HCT116 (cell line): ENCODE measurements around the gene PRKAA1. TPM values are rescaled to one million over a fixed set of nuclear protein-coding genes. Genes with fewer than 3 reads are reported as not detected.
A peak's percentile ranks its signal among the peaks of the same experiment; 100 is the strongest.

Source experiments
- ATAC-seq: fragments of 200-7000 bp; cut with Tn5 transposase; 2 replicates; pipeline ENCODE4 v1.9.1; 2020; ENCODE audit warnings: mild to moderate bottlenecking, moderate library complexity
- BruUV-seq: library from RNA; stranded (reverse); fragments of 400-500 nt; replicated peaks from 2 replicates; lab custom pipeline; 2021; lab: Mats Ljungman, UMichigan
- CTCF ChIA-PET: fragments of 300-600 bp; sonication (Branson Sonifier 250); formaldehyde crosslinking; loops from one replicate; lab custom pipeline; 2021; ENCODE audit warnings: antibody characterized with exemption; lab: Charles Lee
- POLR2A ChIA-PET: fragments of 300-600, 350-600 bp; sonication (Branson Sonifier 250); formaldehyde crosslinking; loops from one replicate; lab custom pipeline; 2021; ENCODE audit warnings: antibody characterized with exemption; lab: Charles Lee
- RAD21 ChIA-PET, 2 experiments: fragments of 300-600 bp; sonication (Branson Sonifier 250); formaldehyde crosslinking; loops; one replicate each; lab custom pipeline; 2023; ENCODE audit warnings: low total read pairs in 2 of 2; ENCODE audit not compliant: uncharacterized antibody in 2 of 2, unreplicated experiment in 2 of 2, low non-redundant PET in 1 of 2; lab: Charles Lee
- DNase-seq: peaks from one replicate; pipeline ENCODE4 v3.0.0-alpha.2; 2010; ENCODE audit warnings: low read depth, low spot score
- H2AFZ ChIP-seq: fragments of 200-600 bp; shearing (Covaris generic), sonication (generic); 2 replicates; pipeline ENCODE4 v1.6.1; 2017; ENCODE audit warnings: low read depth, mixed run types, mixed read lengths, antibody characterized with exemption, low read length; ENCODE audit not compliant: poor library complexity, severe bottlenecking
- H3K27ac ChIP-seq: 2 replicates; pipeline ENCODE4 v1.5.1; 2012; ENCODE audit warnings: low read depth, low read length
- H3K27me3 ChIP-seq: fragments of 200-600 bp; sonication (generic); 2 replicates; pipeline ENCODE4 v1.6.1; 2016; ENCODE audit warnings: mixed run types, low read length, mixed read lengths; ENCODE audit not compliant: insufficient read depth
- H3K36me3 ChIP-seq, 2 experiments: fragments of 200-500 bp in 1 of 2; fragments of 200-600 bp in 1 of 2; sonication (Bioruptor generic) in 1 of 2; sonication (generic) in 1 of 2; 2 replicates each; pipeline versions ENCODE4 v1.5.1 to v1.6.1; 2014 to 2016; ENCODE audit warnings: low read length in 2 of 2, inconsistent platforms in 1 of 2, mixed read lengths in 1 of 2, mixed run types in 1 of 2; ENCODE audit not compliant: insufficient read depth in 2 of 2, control insufficient read depth in 1 of 2
- H3K4me1 ChIP-seq, 2 experiments: fragments of 200-600 bp in 1 of 2; sonication (generic) in 1 of 2; 2 replicates each; pipeline versions ENCODE4 v1.5.1 to v1.6.1; 2012 to 2017; ENCODE audit warnings: low read length in 2 of 2, inconsistent platforms in 1 of 2, mild to moderate bottlenecking in 1 of 2, mixed read lengths in 1 of 2, mixed run types in 1 of 2, moderate library complexity in 1 of 2; ENCODE audit not compliant: insufficient read depth in 2 of 2, control insufficient read depth in 1 of 2
- H3K4me2 ChIP-seq: fragments of 200-600 bp; sonication (generic); 2 replicates; pipeline ENCODE4 v1.6.1; 2017; ENCODE audit warnings: mixed run types, low read length, mixed read lengths
- H3K4me3 ChIP-seq, 2 experiments: fragments of 200-600 bp in 1 of 2; sonication (generic) in 1 of 2; replicated peaks in 1 of 2; 2 replicates each; pipeline ENCODE4 v1.5.1; 2011 to 2016; ENCODE audit warnings: low read length in 2 of 2, control low read depth in 1 of 2, low read depth in 1 of 2, mild to moderate bottlenecking in 1 of 2, mixed read lengths in 1 of 2, mixed run types in 1 of 2
- H3K79me2 ChIP-seq: fragments of 200-600 bp; sonication (generic); 2 replicates; pipeline ENCODE4 v1.6.1; 2017; ENCODE audit warnings: mild to moderate bottlenecking, mixed run types, low read length, moderate library complexity, mixed read lengths; ENCODE audit not compliant: insufficient read depth
- H3K9ac ChIP-seq: fragments of 200-600 bp; sonication (generic); 2 replicates; pipeline ENCODE4 v1.6.1; 2016; ENCODE audit warnings: low read length, mixed read lengths
- H3K9me2 ChIP-seq: fragments of 200-600 bp; sonication (generic), shearing (Covaris generic); 2 replicates; pipeline ENCODE4 v1.6.1; 2017; ENCODE audit warnings: mixed run types, mild to moderate bottlenecking, moderate library complexity; ENCODE audit not compliant: insufficient read depth
- H3K9me3 ChIP-seq, 2 experiments: fragments of 200-500 bp in 1 of 2; fragments of 200-600 bp in 1 of 2; sonication (Bioruptor generic) in 1 of 2; sonication (generic) in 1 of 2; 2 replicates each; pipeline ENCODE4 v1.6.1; 2014 to 2017; ENCODE audit warnings: low read length in 2 of 2, mixed read lengths in 2 of 2, inconsistent platforms in 1 of 2, low read depth in 1 of 2, mild to moderate bottlenecking in 1 of 2, mixed run types in 1 of 2, moderate library complexity in 1 of 2; ENCODE audit not compliant: control insufficient read depth in 1 of 2, insufficient read depth in 1 of 2
- H4K20me1 ChIP-seq: fragments of 200-600 bp; sonication (generic), shearing (Covaris generic); 2 replicates; pipeline ENCODE4 v1.6.1; 2017; ENCODE audit warnings: mixed run types, mild to moderate bottlenecking, moderate library complexity; ENCODE audit not compliant: insufficient read depth
- EZH2 ChIP-seq: fragments of 200-600 bp; sonication (generic); IDR thresholded peaks from 2 replicates; pipeline ENCODE4 v1.6.1; 2017; ENCODE audit warnings: antibody characterized with exemption, mixed run types
- JUND ChIP-seq: IDR thresholded peaks from 2 replicates; pipeline ENCODE4 v1.6.1; 2012
- MAX ChIP-seq: IDR thresholded peaks from 2 replicates; pipeline ENCODE4 v1.6.1; 2012
- REST ChIP-seq: IDR thresholded peaks from 2 replicates; pipeline ENCODE4 v1.6.1; 2012; ENCODE audit warnings: low read depth
- SP1 ChIP-seq: IDR thresholded peaks from 2 replicates; pipeline ENCODE4 v1.6.1; 2012; ENCODE audit warnings: low read depth
- TCF7L2 ChIP-seq: IDR thresholded peaks from 2 replicates; pipeline ENCODE4 v1.7.0; 2011; ENCODE audit warnings: borderline replicate concordance, inconsistent platforms; ENCODE audit not compliant: insufficient read depth, insufficient read length; ENCODE audit errors: extremely low read depth
- intact Hi-C: fragments of 100-400 bp; cut with micrococcal nuclease; formaldehyde crosslinking; loops from 2 replicates; pipeline ENCODE4 v1.10.0; 2022
- total RNA-seq: library from RNA; stranded (reverse); gene quantifications from one replicate; pipeline ENCODE4 v1.2.1, GENCODE V29; 2021; ENCODE audit not compliant: unreplicated experiment

Gene PRKAA1
- total RNA-seq, 1 experiment from 2014 or later, result 53.5 TPM

GRCh38 chr5:40842351-40842750, 44.2 kb upstream of the PRKAA1 start:
- Histone ChIP-seq H3K36me3 (no peaks in the 10 kb centered on the region), H2AFZ (peak overlapping the region; percentile 39), H3K4me2 (no peak overlapping the region), H3K79me2 (no peaks in the 10 kb centered on the region), H3K4me3 (no peak overlapping the region), H3K27me3 (no peaks in the 10 kb centered on the region), H3K9me3 (no peaks in the 10 kb centered on the region), H4K20me1 (no peaks in the 10 kb centered on the region), H3K27ac (no peak overlapping the region), H3K9me2 (no peaks in the 10 kb centered on the region), H3K9ac (no peak overlapping the region), H3K4me1 (no peaks in the 10 kb centered on the region)
- TF ChIP-seq EZH2 (no peak), SP1 (no peak), TCF7L2 (no peak), MAX (no peak), REST (no peak), JUND (no peak)
- POLR2A ChIA-PET, result interaction anchor here (1.2 kb wide), 1 partner anchor 9 kb away, joined by 3 read pairs; no protein-coding TSS in a partner anchor
- intact Hi-C loops, result no loop called here
- ATAC-seq, result no peak
- RAD21 ChIA-PET, result no interaction called here
- DNase-seq, result no peak
- no TSS peak for BruUV-seq
- CTCF ChIA-PET, result no interaction called here
